HG03097 (cell line): ENCODE data around the gene TMEM79.

ENCODE experiments used
- ATAC-seq: cut with Tn5 transposase; IDR thresholded peaks from one replicate; pipeline ENCODE4 v1.9.1; 2021; ENCODE audit not compliant: unreplicated experiment, low FRiP score

The TMEM79 gene

GRCh38 chr1:156262461-156263287 is 21.5 kb upstream of the TMEM79 start:
- ATAC-seq, result no peak

DNA sequence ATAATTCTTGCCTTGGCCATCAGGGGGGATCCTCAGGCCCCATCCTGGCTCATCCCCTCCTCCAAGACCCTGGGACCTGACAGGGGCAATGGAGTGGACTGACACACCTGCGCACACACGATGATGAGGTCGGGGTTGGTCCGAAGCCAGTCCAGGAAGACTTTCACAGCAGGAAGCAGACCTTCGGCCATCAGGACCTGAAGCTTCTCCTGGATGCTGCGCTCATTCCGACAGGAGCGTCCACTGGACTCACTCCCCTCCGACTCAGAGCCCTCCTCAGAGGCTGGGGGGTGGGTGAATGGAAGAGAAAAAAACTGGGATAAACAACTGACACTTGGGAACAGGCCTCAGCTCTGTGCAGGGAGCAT is 20.9 kb upstream of the TMEM79 start:
- ATAC-seq, result no peak

- no peak for ATAC-seq
Observed at GRCh38 chr1:156266051-156266450, 18.1 kb upstream of the TMEM79 start.

- no peak for ATAC-seq
Observed at GRCh38 chr1:156268336-156268735, 15.8 kb upstream of the TMEM79 start.

DNA sequence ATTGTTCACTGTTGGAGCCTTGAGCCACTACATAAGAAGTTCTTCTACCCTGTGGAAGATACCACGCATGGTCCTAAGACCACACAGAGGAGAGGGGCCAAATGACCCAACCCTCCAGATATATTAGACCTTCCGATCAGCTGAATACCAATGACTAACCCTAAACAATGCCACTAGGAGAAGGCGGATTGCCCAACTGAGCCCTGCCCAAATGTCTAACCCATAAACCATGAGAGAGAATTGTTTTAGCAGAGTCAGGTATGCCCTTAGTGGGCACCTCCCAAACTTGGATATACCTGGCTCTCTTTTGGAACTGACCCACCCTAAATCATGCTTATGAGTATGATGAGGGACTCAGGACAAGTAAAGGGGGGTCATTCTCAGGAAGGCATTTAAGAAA is 13.8 kb upstream of the TMEM79 start:
- ATAC-seq, result no peak

DNA sequence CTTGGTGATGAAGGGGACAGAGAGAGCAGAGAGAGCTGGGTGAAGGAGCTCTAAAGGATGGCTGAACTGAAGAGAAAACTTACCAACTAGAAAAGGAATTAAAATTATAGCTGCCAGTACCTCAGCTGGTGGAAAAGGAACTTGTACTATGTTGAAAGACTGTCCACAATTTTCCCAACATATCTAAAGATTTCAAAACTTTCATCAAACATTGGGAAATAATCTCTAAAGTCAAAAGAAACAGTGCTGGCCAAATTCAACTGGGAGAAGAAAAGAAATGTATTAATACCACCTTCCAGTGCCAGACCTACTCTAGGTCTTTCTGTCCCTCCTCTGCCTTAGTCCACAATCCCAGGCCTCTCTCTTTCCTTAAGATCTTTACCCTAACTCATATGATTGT is 7.6 kb upstream of the TMEM79 start:
- ATAC-seq, result no peak

- no peak for ATAC-seq
Observed at GRCh38 chr1:156276966-156277381, 7.2 kb upstream of the TMEM79 start.

GRCh38 chr1:156279837-156280236 is 4.3 kb upstream of the TMEM79 start:
- ATAC-seq, result no peak

- no peak for ATAC-seq
Observed at GRCh38 chr1:156281281-156281680, 2.8 kb upstream of the TMEM79 start.

DNA sequence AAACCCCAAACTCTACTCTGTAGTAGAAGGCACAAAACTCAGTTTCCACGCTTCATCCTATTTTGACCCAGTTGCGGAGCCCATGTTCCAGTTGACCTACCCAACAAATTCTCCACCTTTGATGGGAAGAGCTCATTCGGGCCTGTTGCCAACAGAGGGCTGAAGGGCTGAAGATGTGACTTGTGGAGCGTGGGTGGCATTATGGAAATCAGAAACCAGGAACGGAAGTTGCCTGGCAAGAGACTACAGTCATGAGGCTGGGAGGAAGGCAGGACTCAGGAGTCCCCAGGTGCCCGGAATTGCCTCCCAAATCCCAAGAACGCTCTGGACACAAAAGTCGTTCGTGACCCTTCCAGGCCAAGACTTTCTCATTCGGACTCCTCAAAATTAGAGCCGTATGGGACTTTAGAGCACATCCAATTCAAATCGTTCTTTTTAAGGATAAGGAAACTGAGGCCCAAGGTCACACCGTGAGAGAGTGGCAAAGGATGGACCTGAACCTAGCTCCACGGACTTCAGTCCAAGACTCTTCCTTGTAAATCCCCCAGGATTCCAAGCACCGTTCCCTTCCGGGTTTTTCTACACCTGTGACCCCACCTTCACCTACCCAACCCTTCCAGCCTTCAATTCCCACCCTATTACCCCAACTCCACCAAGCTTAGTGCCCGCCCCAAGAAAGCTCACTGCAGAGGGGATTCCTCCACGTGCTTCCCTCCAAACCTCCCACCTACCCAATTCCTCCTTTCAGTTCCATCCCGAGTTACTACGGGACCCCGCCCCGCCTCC is 2.2 kb upstream of the TMEM79 start:
- peak; percentile 6 for ATAC-seq

- ATAC-seq, result peak; percentile 79
Observed at GRCh38 chr1:156282479-156283222, 1.5 kb upstream of the TMEM79 start, which contains the start of gene SMG5. Gene SMG5, minus strand, starts transcription at chr1:156282825. Its CDS starts 145 bp downstream, at chr1:156282680.

DNA sequence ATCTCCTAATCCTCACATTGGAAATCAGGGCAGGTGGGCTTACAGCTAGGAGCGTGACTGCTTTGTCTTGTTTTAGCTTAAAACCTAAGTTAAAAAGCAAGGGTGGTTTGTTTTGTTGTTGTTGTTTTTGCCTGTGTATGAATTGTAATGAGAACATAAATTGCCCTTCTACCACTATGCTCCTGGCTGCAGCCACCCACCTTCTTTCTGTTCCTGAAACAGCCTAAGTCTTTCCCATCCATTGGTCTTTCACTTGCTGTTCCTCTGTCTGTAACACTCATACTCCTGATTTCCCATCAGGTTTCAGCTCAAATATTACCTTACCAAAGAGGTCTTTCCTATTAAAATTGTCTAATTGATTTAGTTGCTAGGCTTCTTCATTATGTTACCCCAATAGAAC is 604 bp upstream of the TMEM79 start:
- ATAC-seq, result no peak

GRCh38 chr1:156284757-156285156 is 632 bp downstream of the TMEM79 start:
- no peak for ATAC-seq

- no peak for ATAC-seq
Observed at GRCh38 chr1:156285437-156285836, 1.3 kb downstream of the TMEM79 start.

GRCh38 chr1:156286061-156286460 is 1.9 kb downstream of the TMEM79 start:
- ATAC-seq, result no peak

- no peak for ATAC-seq
Observed at GRCh38 chr1:156289857-156290256, 5.7 kb downstream of the TMEM79 start.

DNA sequence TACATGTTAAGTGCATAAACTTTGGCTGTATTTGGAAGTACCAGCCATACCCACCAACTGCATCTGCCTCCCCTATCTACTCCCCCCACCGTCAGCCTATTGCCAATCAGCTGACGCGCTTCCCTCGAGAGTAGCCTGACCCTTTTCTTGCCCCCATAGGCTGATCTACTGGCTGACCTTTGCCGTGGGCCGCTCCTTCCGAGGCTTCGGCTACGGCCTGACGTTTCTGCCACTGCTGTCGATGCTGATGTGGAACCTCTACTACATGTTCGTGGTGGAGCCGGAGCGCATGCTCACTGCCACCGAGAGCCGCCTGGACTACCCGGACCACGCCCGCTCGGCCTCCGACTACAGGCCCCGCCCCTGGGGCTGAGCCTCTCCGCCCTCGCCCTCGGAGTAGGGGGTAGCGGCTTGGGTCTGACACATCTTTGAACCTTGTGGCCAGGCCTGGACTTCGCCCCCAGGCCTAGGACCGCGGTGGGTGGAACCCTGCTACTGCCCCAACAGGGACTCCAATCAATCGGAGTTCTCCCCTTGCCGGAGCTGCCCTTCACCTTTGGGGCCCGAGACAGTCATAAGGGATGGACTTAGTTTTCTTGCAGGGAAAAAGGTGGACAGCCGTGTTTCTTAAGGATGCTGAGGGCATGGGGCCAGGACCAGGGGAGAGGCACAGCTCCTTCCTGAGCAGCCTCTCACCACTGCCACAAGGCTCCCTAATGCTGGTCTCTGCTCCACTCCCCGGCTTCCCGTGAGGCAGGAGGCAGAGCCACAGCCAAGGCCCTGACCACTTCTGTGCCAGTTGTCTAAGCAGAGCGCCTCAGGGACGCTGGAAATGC is 7.3 kb downstream of the TMEM79 start:
- no peak for ATAC-seq

DNA sequence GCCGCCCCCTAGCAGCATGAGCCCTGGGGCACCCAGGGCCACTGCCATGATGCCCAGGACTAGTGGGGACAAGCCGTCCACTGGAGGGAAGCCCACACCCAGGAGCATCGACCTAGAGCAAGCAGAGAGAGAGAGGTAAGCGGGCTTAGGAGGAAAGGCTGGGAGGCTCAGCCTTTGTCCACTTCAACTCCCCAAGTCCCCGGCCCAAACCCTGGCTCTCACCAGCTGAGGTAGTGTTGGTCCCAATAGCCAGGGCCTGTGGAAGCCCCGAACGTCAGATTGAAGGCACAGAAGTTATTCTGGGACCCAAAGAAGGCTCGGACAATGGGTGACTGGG is 8.9 kb downstream of the TMEM79 start:
- no peak for ATAC-seq

DNA sequence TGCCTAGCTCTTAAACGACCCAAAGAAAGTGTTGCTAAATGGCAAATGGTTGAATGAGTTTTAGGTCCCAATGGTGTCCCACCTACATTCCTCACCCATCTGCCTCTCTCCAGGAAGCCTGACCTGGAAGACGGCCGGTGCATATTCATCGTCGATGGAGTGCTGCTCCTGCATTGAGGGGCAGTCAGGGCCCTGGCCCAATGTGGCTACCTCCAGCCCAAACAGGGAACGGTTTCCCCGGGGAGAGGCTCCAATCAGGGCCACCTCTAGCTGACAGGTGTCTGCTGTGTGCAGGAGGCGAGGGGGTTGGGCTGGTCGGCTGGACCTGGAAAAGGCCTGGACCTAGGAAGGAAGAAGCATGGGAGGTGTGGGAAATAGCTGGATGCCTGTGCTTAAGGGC is 9.8 kb downstream of the TMEM79 start:
- ATAC-seq, result no peak

DNA sequence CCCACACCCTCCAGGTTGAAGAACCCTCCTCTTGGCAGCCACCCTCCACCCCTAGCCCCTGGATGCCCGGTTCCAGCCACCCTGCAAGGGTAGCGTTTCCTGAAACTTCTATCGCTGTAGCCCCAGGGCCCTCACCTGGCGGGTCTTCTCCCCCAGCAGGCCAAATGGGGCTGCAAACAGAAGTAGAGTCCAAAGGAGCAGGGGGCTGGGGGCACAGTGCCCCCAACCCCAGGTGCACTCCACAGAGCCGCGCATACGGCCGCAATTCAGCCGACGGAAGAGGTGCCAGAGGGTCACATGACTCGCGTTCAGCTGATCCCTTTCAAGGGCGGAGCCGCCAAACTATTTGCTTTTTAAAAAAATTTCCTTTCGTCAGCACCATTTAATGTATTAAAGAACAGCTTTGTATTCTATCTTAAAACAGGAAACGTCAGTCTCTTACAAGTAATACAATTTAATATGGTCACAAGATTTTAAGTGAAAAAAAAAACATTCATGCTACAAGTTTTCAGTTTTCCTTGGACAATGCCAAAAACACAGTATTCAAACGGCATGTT is 11.3 kb downstream of the TMEM79 start, which contains the start of gene GLMP:
TSS of gene GLMP (minus strand) at position 289 of the 557 bp plus-strand sequence. CDS start at position 255, 34 bp downstream.
- ATAC-seq, result no peak
